ENCODE data around the gene STAG1.
"Not testable (repeated sequence)": the region's sequence is repeated elsewhere in the genome, so short reads cannot be mapped to it uniquely, and the experiment has no call there.

The STAG1 gene

GRCh38 chr3:136780741-136781140, 28.6 kb upstream of the STAG1 start:
- Histone ChIP-seq H3K79me2 (ENCODE audit: control insufficient read depth, insufficient read depth, low read length, poor library complexity) (no peaks in the 10 kb centered on the region), H4K12ac (ENCODE audit: low read depth, low read length) (no peak overlapping the region), H3K9me3 (ENCODE audit: insufficient read depth, low read depth, low read length) (no peaks in the 10 kb centered on the region), H2BK120ac (ENCODE audit: insufficient read depth, low read length, poor library complexity) (no peak overlapping the region), H3K36me3 (ENCODE audit: control insufficient read depth in 1 of 2, insufficient read depth in 2 of 2, low read length in 2 of 2) (no peaks in the 10 kb centered on the region), H3K4me3 (ENCODE audit: low read depth, low read length) (no peak overlapping the region), H2BK5ac (ENCODE audit: low read depth, low read length, poor library complexity) (no peak overlapping the region), H3K79me1 (ENCODE audit: low read length) (peaks cover 2% of the 10 kb centered on the region), H3K4me2 (ENCODE audit: low read length) (no peak overlapping the region), H2AFZ (ENCODE audit: insufficient read depth, low read length, poor library complexity) (no peak overlapping the region), H4K91ac (ENCODE audit: low read depth, low read length) (no peak overlapping the region), H3K4ac (ENCODE audit: low read depth, low read length) (no peak overlapping the region), H3K18ac (ENCODE audit: low read length) (no peak overlapping the region), H4K8ac (ENCODE audit: low read depth, low read length) (no peak overlapping the region), H3K23ac (ENCODE audit: low read length) (no peak overlapping the region), H2AK5ac (ENCODE audit: low read length) (no peak overlapping the region), H2BK12ac (ENCODE audit: low read length) (no peak overlapping the region), H3K9ac (ENCODE audit: low read length) (no peak overlapping the region), H3K4me1 (ENCODE audit: control insufficient read depth in 1 of 2, insufficient read depth in 2 of 2, low read length in 2 of 2) (peaks cover 6 to 8% of the 10 kb centered on the region in 2 experiments), H3K27ac (ENCODE audit: low read depth, low read length) (no peak overlapping the region), H3K27me3 (ENCODE audit: insufficient read depth, low read length) (no peaks in the 10 kb centered on the region), H3K14ac (ENCODE audit: low read length) (no peak overlapping the region)
- no CpG with 5 or more reads among the region's 4 CpGs for WGBS (ENCODE audit: extremely low coverage, insufficient coverage, insufficient read length)
- DNase-seq: no peak

DNA sequence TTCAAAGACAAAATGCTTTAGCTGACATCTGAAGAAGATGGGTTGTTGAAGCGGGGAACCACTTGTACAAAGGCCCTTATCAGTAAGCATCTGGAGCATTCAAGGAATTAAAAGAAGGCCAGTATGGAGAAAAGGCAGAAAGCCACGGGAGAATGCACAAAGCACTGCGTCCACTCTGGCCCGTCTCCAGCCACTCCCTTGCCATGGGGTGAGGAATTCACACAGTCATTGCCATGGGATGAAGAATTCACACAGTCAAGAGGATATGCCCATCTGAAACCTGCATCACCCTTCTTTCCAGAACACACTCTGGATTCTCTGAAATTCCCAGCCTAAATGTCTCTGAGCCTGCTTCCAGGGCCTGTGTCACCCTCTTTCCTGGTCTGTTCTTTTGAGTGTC, 26.7 kb upstream of the STAG1 start:
- H3K23ac ChIP-seq (ENCODE audit: low read length): no peak overlapping the region
- no peaks in the 10 kb centered on the region for H3K9me3 ChIP-seq (ENCODE audit: insufficient read depth, low read depth, low read length)
- H3K4me2 ChIP-seq (ENCODE audit: low read length): no peak overlapping the region
- H3K4me3 ChIP-seq (ENCODE audit: low read depth, low read length): no peak overlapping the region
- H4K91ac ChIP-seq (ENCODE audit: low read depth, low read length): no peak overlapping the region
- H2BK12ac ChIP-seq (ENCODE audit: low read length): no peak overlapping the region
- no CpG with 5 or more reads among the region's 4 CpGs for WGBS (ENCODE audit: extremely low coverage, insufficient coverage, insufficient read length)
- no peak overlapping the region for H3K18ac ChIP-seq (ENCODE audit: low read length)
- DNase-seq: peak; percentile 73 to 90
- no peak overlapping the region for H4K12ac ChIP-seq (ENCODE audit: low read depth, low read length)
- H4K8ac ChIP-seq (ENCODE audit: low read depth, low read length): no peak overlapping the region
- H3K9ac ChIP-seq (ENCODE audit: low read length): no peak overlapping the region
- H3K14ac ChIP-seq (ENCODE audit: low read length): no peak overlapping the region
- no peak overlapping the region for H2BK120ac ChIP-seq (ENCODE audit: insufficient read depth, low read length, poor library complexity)
- no peaks in the 10 kb centered on the region for H3K36me3 ChIP-seq (ENCODE audit: control insufficient read depth in 1 of 2, insufficient read depth in 2 of 2, low read length in 2 of 2)
- H3K27me3 ChIP-seq (ENCODE audit: insufficient read depth, low read length): no peaks in the 10 kb centered on the region
- H2AFZ ChIP-seq (ENCODE audit: insufficient read depth, low read length, poor library complexity): no peak overlapping the region
- peak overlapping the region; percentile 43 for H3K27ac ChIP-seq (ENCODE audit: low read depth, low read length)
- H3K79me2 ChIP-seq (ENCODE audit: control insufficient read depth, insufficient read depth, low read length, poor library complexity): no peaks in the 10 kb centered on the region
- no peak overlapping the region for H3K4ac ChIP-seq (ENCODE audit: low read depth, low read length)
- peaks cover 2% of the 10 kb centered on the region for H3K79me1 ChIP-seq (ENCODE audit: low read length)
- H2BK5ac ChIP-seq (ENCODE audit: low read depth, low read length, poor library complexity): no peak overlapping the region
- no peak overlapping the region for H2AK5ac ChIP-seq (ENCODE audit: low read length)
- peaks cover 6 to 8% of the 10 kb centered on the region in 2 experiments for H3K4me1 ChIP-seq (ENCODE audit: control insufficient read depth in 1 of 2, insufficient read depth in 2 of 2, low read length in 2 of 2)

- H2AK5ac ChIP-seq (ENCODE audit: low read length): no peak overlapping the region
- H3K27me3 ChIP-seq (ENCODE audit: insufficient read depth, low read length): no peaks in the 10 kb centered on the region
- H3K23ac ChIP-seq (ENCODE audit: low read length): no peak overlapping the region
- H3K4me1 ChIP-seq (ENCODE audit: control insufficient read depth in 1 of 2, insufficient read depth in 2 of 2, low read length in 2 of 2): peaks cover 0 to 2% of the 10 kb centered on the region in 2 experiments
- H4K91ac ChIP-seq (ENCODE audit: low read depth, low read length): no peak overlapping the region
- H3K36me3 ChIP-seq (ENCODE audit: control insufficient read depth in 1 of 2, insufficient read depth in 2 of 2, low read length in 2 of 2): no peaks in the 10 kb centered on the region
- H4K8ac ChIP-seq (ENCODE audit: low read depth, low read length): no peak overlapping the region
- DNase-seq: peak in 1 of 2 donors; percentile 27
- WGBS (ENCODE audit: extremely low coverage, insufficient coverage, insufficient read length): no CpG with 5 or more reads among the region's 1 CpG
- H3K9ac ChIP-seq (ENCODE audit: low read length): no peak overlapping the region
- no peak overlapping the region for H2BK120ac ChIP-seq (ENCODE audit: insufficient read depth, low read length, poor library complexity)
- H3K79me1 ChIP-seq (ENCODE audit: low read length): no peaks in the 10 kb centered on the region
- H3K14ac ChIP-seq (ENCODE audit: low read length): no peak overlapping the region
- H2BK5ac ChIP-seq (ENCODE audit: low read depth, low read length, poor library complexity): no peak overlapping the region
- no peak overlapping the region for H3K18ac ChIP-seq (ENCODE audit: low read length)
- no peak overlapping the region for H4K12ac ChIP-seq (ENCODE audit: low read depth, low read length)
- no peak overlapping the region for H3K4me2 ChIP-seq (ENCODE audit: low read length)
- no peak overlapping the region for H2AFZ ChIP-seq (ENCODE audit: insufficient read depth, low read length, poor library complexity)
- H3K9me3 ChIP-seq (ENCODE audit: insufficient read depth, low read depth, low read length): no peaks in the 10 kb centered on the region
- no peak overlapping the region for H3K4ac ChIP-seq (ENCODE audit: low read depth, low read length)
- no peak overlapping the region for H2BK12ac ChIP-seq (ENCODE audit: low read length)
- no peak overlapping the region for H3K4me3 ChIP-seq (ENCODE audit: low read depth, low read length)
- no peaks in the 10 kb centered on the region for H3K79me2 ChIP-seq (ENCODE audit: control insufficient read depth, insufficient read depth, low read length, poor library complexity)
- H3K27ac ChIP-seq (ENCODE audit: low read depth, low read length): no peak overlapping the region
These were observed 20.5 kb upstream of the STAG1 start for GRCh38 chr3:136772709-136773108.

- WGBS (ENCODE audit: extremely low coverage, insufficient coverage, insufficient read length): no CpG with 5 or more reads among the region's 20 CpGs
- DNase-seq: peak; percentile 29 to 63
- not testable (repeated sequence) for H4K8ac ChIP-seq (ENCODE audit: low read depth, low read length); H3K79me2 ChIP-seq (ENCODE audit: control insufficient read depth, insufficient read depth, low read length, poor library complexity); H4K12ac ChIP-seq (ENCODE audit: low read depth, low read length); H2AFZ ChIP-seq (ENCODE audit: insufficient read depth, low read length, poor library complexity); H3K4me1 ChIP-seq (ENCODE audit: control insufficient read depth in 1 of 2, insufficient read depth in 2 of 2, low read length in 2 of 2); H3K9ac ChIP-seq (ENCODE audit: low read length); H3K36me3 ChIP-seq (ENCODE audit: control insufficient read depth in 1 of 2, insufficient read depth in 2 of 2, low read length in 2 of 2); H4K91ac ChIP-seq (ENCODE audit: low read depth, low read length); H2BK12ac ChIP-seq (ENCODE audit: low read length); H2BK120ac ChIP-seq (ENCODE audit: insufficient read depth, low read length, poor library complexity); H3K4me3 ChIP-seq (ENCODE audit: low read depth, low read length); H3K18ac ChIP-seq (ENCODE audit: low read length); H3K23ac ChIP-seq (ENCODE audit: low read length); H3K4me2 ChIP-seq (ENCODE audit: low read length); H3K4ac ChIP-seq (ENCODE audit: low read depth, low read length); H3K27ac ChIP-seq (ENCODE audit: low read depth, low read length); H3K9me3 ChIP-seq (ENCODE audit: insufficient read depth, low read depth, low read length); H3K14ac ChIP-seq (ENCODE audit: low read length); H2AK5ac ChIP-seq (ENCODE audit: low read length); H2BK5ac ChIP-seq (ENCODE audit: low read depth, low read length, poor library complexity); H3K79me1 ChIP-seq (ENCODE audit: low read length); H3K27me3 ChIP-seq (ENCODE audit: insufficient read depth, low read length)
These were observed 6.3 kb upstream of the STAG1 start for GRCh38 chr3:136758160-136759102.

Measured in trophoblast cell (in vitro differentiated cells and primary cell).